GM13977 (cell line): ENCODE measurements around the gene ZNF823.

Experiments used
- DNase-seq: peaks from one replicate; pipeline ENCODE4 v3.0.0; 2012; ENCODE audit warnings: low spot score
- in situ Hi-C: fragments of 300-500 bp; cut with MboI; formaldehyde crosslinking; loops from one replicate; pipeline ENCODE4 v1.12.0; 2022; ENCODE audit warnings: low sequenced_read_pairs, low pct_unique_long_range_greater_than_20kb, mixed read lengths, inconsistent platforms; ENCODE audit not compliant: unreplicated experiment
- TF ChIP-seq, protein P1 (sequence below): IDR thresholded peaks from 2 replicates; pipeline ENCODE4 v1.5.1; 2012; ENCODE audit warnings: mild to moderate bottlenecking, control low read depth; ENCODE audit not compliant: insufficient read depth; ENCODE audit errors: extremely low read depth, missing control alignments

The ZNF823 gene

DNA sequence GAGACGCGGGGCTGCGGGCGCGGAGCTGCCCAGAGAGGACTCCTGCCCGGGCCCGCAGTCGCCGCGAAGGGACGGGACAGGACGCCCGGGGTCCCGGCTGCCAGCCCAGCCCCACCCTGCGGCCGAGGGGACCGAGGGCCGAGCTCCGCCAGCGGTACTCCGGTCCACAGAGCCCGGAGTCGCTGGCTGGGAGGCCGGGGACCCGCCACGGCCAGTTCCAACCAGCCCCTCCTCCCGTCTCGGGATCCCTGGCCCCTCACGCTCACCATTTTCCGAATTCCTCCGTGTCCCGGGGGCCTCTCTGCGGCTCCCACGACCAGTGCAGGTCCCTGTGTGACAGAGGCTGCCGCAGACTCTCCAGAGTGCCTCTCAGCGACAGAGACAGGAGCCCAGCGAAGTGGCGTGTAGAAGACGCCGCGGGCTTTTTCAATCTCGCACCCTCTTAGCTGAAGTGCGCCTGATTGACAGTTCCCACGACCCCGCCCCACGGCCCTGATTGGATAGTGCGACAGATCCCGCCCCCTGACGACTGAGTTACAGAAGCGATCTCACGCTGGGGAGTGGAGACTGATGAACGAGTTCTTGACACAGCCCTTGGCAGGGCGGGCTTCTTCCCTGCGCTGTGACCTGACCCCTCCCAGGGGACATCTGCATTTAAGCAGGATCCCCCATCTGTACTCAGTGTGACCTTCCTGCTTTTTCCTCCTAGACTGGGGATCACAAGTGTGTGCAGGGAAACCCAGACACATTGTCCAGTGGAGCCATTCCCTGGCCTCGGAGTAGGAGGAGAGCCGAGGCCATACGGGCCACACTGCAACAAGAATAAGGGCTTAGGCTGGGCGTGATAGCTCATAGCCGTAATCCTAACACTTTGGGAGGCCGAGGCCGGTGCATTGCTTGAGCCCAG is 44.0 kb downstream of the ZNF823 start:
- peak; percentile 95 for DNase-seq
- TF ChIP-seq, protein P1, sequence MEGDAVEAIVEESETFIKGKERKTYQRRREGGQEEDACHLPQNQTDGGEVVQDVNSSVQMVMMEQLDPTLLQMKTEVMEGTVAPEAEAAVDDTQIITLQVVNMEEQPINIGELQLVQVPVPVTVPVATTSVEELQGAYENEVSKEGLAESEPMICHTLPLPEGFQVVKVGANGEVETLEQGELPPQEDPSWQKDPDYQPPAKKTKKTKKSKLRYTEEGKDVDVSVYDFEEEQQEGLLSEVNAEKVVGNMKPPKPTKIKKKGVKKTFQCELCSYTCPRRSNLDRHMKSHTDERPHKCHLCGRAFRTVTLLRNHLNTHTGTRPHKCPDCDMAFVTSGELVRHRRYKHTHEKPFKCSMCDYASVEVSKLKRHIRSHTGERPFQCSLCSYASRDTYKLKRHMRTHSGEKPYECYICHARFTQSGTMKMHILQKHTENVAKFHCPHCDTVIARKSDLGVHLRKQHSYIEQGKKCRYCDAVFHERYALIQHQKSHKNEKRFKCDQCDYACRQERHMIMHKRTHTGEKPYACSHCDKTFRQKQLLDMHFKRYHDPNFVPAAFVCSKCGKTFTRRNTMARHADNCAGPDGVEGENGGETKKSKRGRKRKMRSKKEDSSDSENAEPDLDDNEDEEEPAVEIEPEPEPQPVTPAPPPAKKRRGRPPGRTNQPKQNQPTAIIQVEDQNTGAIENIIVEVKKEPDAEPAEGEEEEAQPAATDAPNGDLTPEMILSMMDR, result no peak
- in situ Hi-C loops, result no loop called here

DNA sequence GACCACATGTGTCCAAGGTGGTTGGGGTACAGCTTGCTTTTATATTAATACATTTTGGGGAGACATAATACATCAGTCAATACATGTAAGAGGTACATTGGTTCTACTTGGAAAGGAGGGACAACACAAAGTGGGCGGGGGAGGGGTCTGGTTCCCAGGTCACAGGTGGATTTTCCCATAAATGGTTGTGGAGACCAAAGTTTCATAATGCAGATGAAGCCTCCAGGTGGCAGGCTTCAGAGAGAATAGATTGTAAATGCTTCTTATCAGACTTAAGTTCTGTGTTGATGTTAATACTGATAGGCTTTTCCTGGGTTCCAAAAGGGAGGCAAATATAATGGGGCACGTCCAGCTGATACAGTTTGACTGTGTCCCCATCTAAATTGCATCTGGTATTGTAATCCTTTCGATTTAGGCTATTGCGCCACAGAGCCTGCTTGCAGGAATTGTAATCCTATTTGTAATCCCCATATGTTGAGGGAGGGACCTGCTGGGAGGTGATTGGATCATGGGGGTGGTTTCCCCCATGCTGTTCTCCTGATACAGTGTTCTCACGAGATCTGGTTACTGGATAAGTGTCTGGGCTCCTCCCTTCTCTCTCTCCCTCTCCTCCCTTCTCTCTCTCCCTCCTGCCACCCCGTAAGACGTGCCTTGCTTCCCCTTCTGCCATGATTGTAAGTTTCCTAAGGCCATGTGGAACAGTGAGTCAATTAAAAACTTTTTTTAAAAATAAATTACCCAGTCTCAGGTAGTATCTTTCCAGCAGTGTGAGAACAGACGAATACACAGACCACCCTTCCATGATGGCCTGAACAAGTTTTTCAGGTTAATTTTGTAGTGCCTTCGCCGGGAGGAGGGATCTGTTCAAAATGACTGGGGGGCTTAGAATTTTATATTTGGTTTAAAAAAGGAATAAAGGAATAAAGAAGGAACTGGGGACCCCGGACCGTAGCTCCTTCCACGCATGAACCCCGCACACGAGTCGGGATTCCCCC is 44.9 kb downstream of the ZNF823 start:
- TF ChIP-seq, protein P1, result no peak
- no peak for DNase-seq
- in situ Hi-C loops, result no loop called here

DNA sequence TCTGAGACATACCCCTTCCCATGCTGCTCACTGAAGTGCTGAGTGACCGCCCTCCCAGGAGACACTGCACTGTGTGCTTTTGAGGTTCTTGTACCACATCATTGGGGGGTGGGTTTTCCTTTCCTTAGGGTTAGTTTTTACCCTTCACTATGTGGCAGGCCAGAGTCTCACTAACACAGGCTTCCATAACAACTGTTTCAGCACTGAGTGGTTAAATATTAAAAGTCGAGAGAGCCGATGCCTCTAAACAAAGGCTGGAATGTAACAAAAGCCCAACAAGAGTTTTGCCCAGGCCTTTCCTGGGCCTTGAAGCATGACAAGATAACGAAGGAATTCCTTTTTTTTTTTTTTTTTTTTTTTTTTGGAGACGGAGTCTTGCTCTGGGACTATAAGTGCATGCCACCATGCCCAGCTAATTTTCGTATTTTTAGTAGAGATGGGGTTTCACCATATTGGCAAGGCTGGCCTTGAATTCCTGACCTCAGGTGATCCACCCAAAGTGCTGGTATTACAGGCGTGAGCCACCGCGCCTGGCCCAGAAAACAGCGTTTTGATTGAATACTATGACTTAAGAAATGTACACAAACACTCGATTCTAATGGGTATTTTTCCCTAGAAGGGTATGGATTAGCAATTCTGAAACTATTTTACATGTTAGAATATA is 46.5 kb downstream of the ZNF823 start:
- in situ Hi-C loops, result no loop called here
- TF ChIP-seq, protein P1, result no peak
- no peak for DNase-seq

DNA sequence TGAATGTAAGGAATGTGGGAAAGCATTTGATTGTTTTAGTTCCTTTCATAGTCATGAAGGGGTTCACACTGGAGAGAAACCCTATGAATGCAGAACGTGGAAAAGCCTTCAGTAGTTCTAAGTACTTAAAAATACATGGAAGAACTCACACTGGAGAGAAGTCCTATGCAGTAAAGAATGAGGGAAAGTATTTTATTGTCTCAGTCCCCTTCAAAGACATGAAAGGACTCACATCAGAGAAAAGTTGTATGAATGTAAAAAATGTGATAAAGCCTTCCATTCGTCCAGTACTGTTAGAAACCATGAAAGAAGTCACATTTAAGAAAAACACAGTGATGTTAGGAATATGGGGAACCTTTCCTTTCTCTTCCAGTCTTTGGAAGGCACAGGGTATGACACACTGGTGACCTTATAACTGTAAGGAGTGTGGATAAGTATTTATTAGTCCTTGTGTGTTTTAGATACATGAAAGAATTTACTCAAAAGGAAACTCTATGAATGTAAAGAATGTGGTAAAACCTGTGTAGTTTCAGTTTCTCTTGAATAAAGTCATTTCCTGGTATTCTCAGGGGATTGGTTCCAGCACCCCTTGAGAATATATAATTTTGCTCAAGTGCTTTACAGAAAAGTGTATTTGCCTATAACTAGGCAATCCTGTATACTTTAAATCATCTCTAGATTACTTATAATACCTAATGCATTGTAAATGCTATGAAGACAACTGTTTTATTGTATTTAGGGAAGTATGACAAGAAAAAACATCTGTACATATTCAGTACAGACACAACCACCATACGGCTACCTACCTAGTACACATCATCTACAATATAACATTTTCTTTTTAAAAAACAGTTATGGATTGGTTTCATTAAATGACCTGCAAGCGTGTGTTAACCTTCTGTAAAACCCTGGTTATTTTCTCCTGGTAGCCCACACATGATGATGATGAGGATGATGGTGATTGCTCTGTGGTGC is 52.8 kb downstream of the ZNF823 start:
- in situ Hi-C loops, result no loop called here
- DNase-seq, result peak; percentile 42
- TF ChIP-seq, protein P1, result no peak

DNA sequence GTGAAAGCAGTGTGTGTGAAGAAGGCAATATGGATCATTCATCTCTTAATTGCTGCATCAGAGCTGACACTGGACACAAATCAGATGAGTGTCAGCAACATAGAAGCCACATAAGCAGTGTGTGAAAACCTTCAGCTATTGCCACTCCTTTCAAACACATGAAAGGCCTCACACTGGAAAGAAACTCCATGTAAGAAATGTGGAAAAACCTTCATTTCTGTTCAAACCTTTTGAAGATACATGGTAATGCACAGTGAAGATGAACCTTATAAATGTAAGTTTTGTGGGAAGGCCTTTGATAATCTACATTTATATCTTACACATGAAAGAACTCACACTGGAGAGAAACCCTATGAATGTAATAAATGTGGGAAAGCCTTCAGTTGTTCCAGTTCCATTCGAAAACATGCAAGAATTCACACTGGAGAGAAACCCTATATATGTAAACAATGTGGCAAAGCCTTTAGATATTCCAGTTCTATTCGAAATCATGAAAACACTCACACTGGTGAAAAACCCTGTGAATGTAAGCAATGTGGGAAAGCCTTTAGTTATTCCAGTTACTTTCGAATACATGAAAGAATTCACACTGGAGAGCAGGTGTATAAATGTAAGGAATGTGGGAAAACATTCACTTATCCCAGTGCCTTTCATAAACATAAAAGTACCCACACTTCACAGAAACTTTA is 53.6 kb downstream of the ZNF823 start:
- in situ Hi-C loops, result no loop called here
- TF ChIP-seq, protein P1, result no peak
- no peak for DNase-seq
